ENCODE results near the gene SEMA4D.

DNA sequence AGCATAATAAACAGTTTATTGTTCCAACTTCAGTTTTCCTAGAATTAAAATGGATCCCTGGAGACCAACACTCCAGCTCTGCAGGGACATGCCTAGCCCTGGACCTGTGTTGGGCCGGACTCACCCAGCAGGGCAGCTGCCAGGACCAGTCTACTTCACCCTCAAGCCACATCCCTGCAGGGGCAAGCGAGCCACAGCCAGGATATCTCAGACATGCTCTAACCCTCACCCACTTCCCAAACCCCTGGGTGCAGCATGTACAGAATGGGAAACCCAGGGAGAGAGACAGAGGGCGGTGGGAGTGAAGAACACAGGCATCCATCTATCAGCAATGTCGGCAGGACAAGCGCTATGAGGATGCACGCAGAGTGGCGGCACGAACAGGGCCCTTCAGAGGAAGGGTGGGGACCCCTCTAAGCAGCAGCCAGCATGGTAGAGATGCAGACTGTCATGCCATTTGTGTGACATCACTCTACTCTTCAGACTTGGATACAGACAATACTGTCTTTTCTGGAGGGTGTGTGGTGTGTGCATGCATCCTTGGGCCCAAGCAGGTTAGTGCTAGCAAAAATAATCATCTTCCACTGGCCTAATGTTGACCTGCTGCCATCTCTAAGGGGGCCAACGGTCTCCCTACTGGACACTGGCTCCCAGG is 83.1 kb downstream of the SEMA4D start:
- TF ChIP-seq CTCF (conservative IDR thresholded peaks at IDR 0.05; ENCODE audit: low read length) = no peak
- no peak for TF ChIP-seq EZH2phosphoT487 (IDR thresholded peaks at IDR 0.05; ENCODE audit: borderline replicate concordance)
